ENCODE measurements around the gene SMYD3. TPM values are rescaled to one million over a fixed set of nuclear protein-coding genes. Genes with fewer than 3 reads are reported as not detected.

The SMYD3 gene
- total and polyA plus RNA-seq, 10 of the 15 experiments (the other 5 are each of a cell fraction or from before 2014, with no cell fraction given): 18.3 to 54.0 (median 24.8) TPM

- BruUV-seq (replicated peaks): no TSS peak
- in situ Hi-C loops (cut with MboI): no loop called here
Observed at GRCh38 chr1:245991266-245991665, 515.8 kb downstream of the SMYD3 start.

GRCh38 chr1:245990315-245991022, 516.6 kb downstream of the SMYD3 start:
- peak; percentile 56 for DNase-seq (ENCODE audit: low read depth, low spot score)
- 44% methylated on average over 6 of the region's 6 CpGs for WGBS (ENCODE audit: insufficient coverage, insufficient replicate concordance, low lambda C conversion rate, missing lambda C conversion rate)
- Histone ChIP-seq H3K4me3 (no peak overlapping the region), H3K4me2 (ENCODE audit: control insufficient read depth, insufficient read depth) (no peak overlapping the region), H3K27me3 (replicated peaks in 1 of 2; ENCODE audit: control insufficient read depth in 2 of 2, insufficient read depth in 2 of 2, low read length in 1 of 2) (no peaks in the 10 kb centered on the region), H3K9ac (ENCODE audit: control insufficient read depth, insufficient read depth, low read length) (no peak overlapping the region), H3K9me3 (replicated peaks; ENCODE audit: control insufficient read depth, insufficient read depth, low read length) (no peaks in the 10 kb centered on the region; the same call in 2 of the 3 replicates), H3K36me3 (ENCODE audit: control insufficient read depth in 2 of 2, insufficient read depth in 2 of 2, low read length in 1 of 2) (no peaks in the 10 kb centered on the region), H3K79me2 (ENCODE audit: control insufficient read depth, insufficient read depth, low read length) (no peaks in the 10 kb centered on the region), H3K4me1 (ENCODE audit: control insufficient read depth, insufficient read depth, low read length) (peaks cover 11% of the 10 kb centered on the region; the same call in 1 of the 2 replicates), H2AFZ (ENCODE audit: control insufficient read depth, low read depth, low read length) (no peak overlapping the region; the same call in 1 of the 2 replicates), H3K27ac (ENCODE audit: control insufficient read depth, insufficient read depth) (no peak overlapping the region), H4K20me1 (ENCODE audit: control insufficient read depth, insufficient read depth) (no peaks in the 10 kb centered on the region)
- ATAC-seq: peak; percentile 97
- intact Hi-C loops (cut with micrococcal nuclease; ENCODE audit: unreplicated experiment): no loop called here
- ChIA-PET CTCF (interaction anchor here (0.8 to 2.5 kb wide), 8 partner anchors 9 to 185 kb away, joined by 3 to 17 read pairs (median 5); no protein-coding TSS in a partner anchor), SMC1A (ENCODE audit: uncharacterized antibody, unreplicated experiment) (interaction anchor here (0.9 to 2.8 kb wide), 21 partner anchors 9 to 274 kb away, joined by 3 to 19 read pairs (median 5); no protein-coding TSS in a partner anchor), RAD21 (ENCODE audit: unreplicated experiment) (interaction anchor here (0.7 to 2.6 kb wide), 12 partner anchors 9 to 345 kb away, joined by 3 to 16 read pairs (median 6); no protein-coding TSS in a partner anchor), POLR2A (interaction anchor here (1.0 to 2.2 kb wide), 3 partner anchors 10 to 93 kb away, joined by 4 to 14 read pairs (median 4); no protein-coding TSS in a partner anchor)
- FAIRE-seq: no peak
- no TSS peak for BruUV-seq (replicated peaks)
- in situ Hi-C loops (cut with MboI): no loop called here
- no peak for TF ChIP-seq SMAD1 (IDR thresholded peaks at IDR 0.05; ENCODE audit: low read depth, partially characterized antibody)
- TF ChIP-seq RUNX3 (IDR thresholded peaks at IDR 0.05; ENCODE audit: low read length): peak; percentile 81
- no peak for TF ChIP-seq SMAD5 (IDR thresholded peaks at IDR 0.05; ENCODE audit: low read depth)
- no peak for TF ChIP-seq RAD21 (IDR thresholded peaks at IDR 0.05; ENCODE audit: insufficient read depth, low read depth, low read length)
- no peak for TF ChIP-seq EGR1 (IDR thresholded peaks at IDR 0.05; ENCODE audit: borderline replicate concordance in 1 of 2, low read depth in 2 of 2, low read length in 2 of 2)
- TF ChIP-seq RBBP5 (conservative IDR thresholded peaks at IDR 0.05): no peak
- no peak for TF ChIP-seq REST (IDR thresholded peaks at IDR 0.05; ENCODE audit: low read depth, low read length)

More at GRCh38 chr1:245991266-245991665, 515.8 kb downstream of the SMYD3 start:
- H3K36me3 ChIP-seq (ENCODE audit: control insufficient read depth in 2 of 2, insufficient read depth in 2 of 2, low read length in 1 of 2): no peaks in the 10 kb centered on the region
- H3K27me3 ChIP-seq (replicated peaks in 1 of 2; ENCODE audit: control insufficient read depth in 2 of 2, insufficient read depth in 2 of 2, low read length in 1 of 2): no peaks in the 10 kb centered on the region
- no peak overlapping the region for H3K9ac ChIP-seq (ENCODE audit: control insufficient read depth, insufficient read depth, low read length)
- H3K79me2 ChIP-seq (ENCODE audit: control insufficient read depth, insufficient read depth, low read length): no peaks in the 10 kb centered on the region
- no peak for TF ChIP-seq CBX5 (IDR thresholded peaks at IDR 0.05; ENCODE audit: low read depth)
- no peak for TF ChIP-seq SIX5 (IDR thresholded peaks at IDR 0.05; ENCODE audit: low read depth, low read length, severe bottlenecking)
- no peak for TF ChIP-seq ZNF274 (IDR thresholded peaks at IDR 0.05; ENCODE audit: insufficient read depth, insufficient read length)
- TF ChIP-seq GABPA (IDR thresholded peaks at IDR 0.05; ENCODE audit: low read depth): no peak
- no peak overlapping the region for H3K4me3 ChIP-seq
- RAD21 ChIA-PET (ENCODE audit: unreplicated experiment): interaction anchor here (1.0 to 2.6 kb wide), 7 partner anchors 8 to 343 kb away, joined by 4 to 16 read pairs (median 8); no protein-coding TSS in a partner anchor
- no peak overlapping the region for H3K27ac ChIP-seq (ENCODE audit: control insufficient read depth, insufficient read depth)
- H3K9me3 ChIP-seq (replicated peaks; ENCODE audit: control insufficient read depth, insufficient read depth, low read length): no peaks in the 10 kb centered on the region; the same call in 2 of the 3 replicates
- WGBS (ENCODE audit: insufficient coverage, insufficient replicate concordance, low lambda C conversion rate, missing lambda C conversion rate): 97% methylated on average over 4 of the region's 4 CpGs
- intact Hi-C loops (cut with micrococcal nuclease; ENCODE audit: unreplicated experiment): no loop called here
- FAIRE-seq (no peak), ATAC-seq (no peak), DNase-seq (ENCODE audit: low read depth, low spot score) (no peak)
- CTCF ChIA-PET: interaction anchor here (0.8 to 2.5 kb wide), 6 partner anchors 34 to 186 kb away, joined by 3 to 17 read pairs (median 7); no protein-coding TSS in a partner anchor
- SMC1A ChIA-PET (ENCODE audit: uncharacterized antibody, unreplicated experiment): interaction anchor here (1.0 to 2.8 kb wide), 10 partner anchors 8 to 102 kb away, joined by 3 to 19 read pairs (median 10); no protein-coding TSS in a partner anchor
- no peak overlapping the region for H2AFZ ChIP-seq (ENCODE audit: control insufficient read depth, low read depth, low read length)
- no peak overlapping the region for H3K4me2 ChIP-seq (ENCODE audit: control insufficient read depth, insufficient read depth)
- POLR2A ChIA-PET: interaction anchor here (1.0 to 2.2 kb wide), 3 partner anchors 10 to 94 kb away, joined by 4 to 14 read pairs (median 4); no protein-coding TSS in a partner anchor
- no peaks in the 10 kb centered on the region for H4K20me1 ChIP-seq (ENCODE audit: control insufficient read depth, insufficient read depth)
- H3K4me1 ChIP-seq (ENCODE audit: control insufficient read depth, insufficient read depth, low read length): peaks cover 11% of the 10 kb centered on the region; the same call in 1 of the 2 replicates
